ENCODE data around the gene ALPK1.

DNA sequence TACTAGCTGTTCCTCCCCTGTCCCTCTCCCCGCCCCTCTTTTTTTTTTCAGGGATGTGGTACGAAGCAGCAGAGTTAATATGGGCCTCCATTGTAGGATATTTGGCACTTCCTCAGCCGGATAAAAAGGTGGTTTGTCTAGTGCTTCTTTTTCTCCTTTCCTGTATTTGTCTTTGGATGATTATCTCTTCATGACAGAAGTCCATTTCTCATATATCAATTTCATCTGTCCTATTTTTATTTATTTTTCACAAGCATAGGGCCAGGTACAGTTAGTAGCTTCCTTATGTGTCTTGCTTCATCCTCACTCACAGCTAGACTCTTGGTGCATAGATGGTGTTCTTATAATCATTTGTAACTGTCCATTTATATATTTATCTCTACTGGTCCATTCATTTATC lies 129.2 kb downstream of the ALPK1 start:
- TF ChIP-seq, protein P1, sequence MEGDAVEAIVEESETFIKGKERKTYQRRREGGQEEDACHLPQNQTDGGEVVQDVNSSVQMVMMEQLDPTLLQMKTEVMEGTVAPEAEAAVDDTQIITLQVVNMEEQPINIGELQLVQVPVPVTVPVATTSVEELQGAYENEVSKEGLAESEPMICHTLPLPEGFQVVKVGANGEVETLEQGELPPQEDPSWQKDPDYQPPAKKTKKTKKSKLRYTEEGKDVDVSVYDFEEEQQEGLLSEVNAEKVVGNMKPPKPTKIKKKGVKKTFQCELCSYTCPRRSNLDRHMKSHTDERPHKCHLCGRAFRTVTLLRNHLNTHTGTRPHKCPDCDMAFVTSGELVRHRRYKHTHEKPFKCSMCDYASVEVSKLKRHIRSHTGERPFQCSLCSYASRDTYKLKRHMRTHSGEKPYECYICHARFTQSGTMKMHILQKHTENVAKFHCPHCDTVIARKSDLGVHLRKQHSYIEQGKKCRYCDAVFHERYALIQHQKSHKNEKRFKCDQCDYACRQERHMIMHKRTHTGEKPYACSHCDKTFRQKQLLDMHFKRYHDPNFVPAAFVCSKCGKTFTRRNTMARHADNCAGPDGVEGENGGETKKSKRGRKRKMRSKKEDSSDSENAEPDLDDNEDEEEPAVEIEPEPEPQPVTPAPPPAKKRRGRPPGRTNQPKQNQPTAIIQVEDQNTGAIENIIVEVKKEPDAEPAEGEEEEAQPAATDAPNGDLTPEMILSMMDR (conservative IDR thresholded peaks at IDR 0.05; ENCODE audit: low read depth, low read length) = no peak
- TF ChIP-seq EZH2 (IDR thresholded peaks at IDR 0.05; ENCODE audit: borderline replicate concordance, low read depth, low read length, poor library complexity, severe bottlenecking) = no peak

All from A673 (cell line).